Measurements from ENCODE around the gene PHACTR1. TPM values are rescaled to one million over a fixed set of nuclear protein-coding genes. Genes with fewer than 3 reads are reported as not detected.
"Not testable (repeated sequence)": the region's sequence is repeated elsewhere in the genome, so short reads cannot be mapped to it uniquely, and the experiment has no call there.

PHACTR1 gene
- total RNA-seq, 2 donors from 2014 or later: 2.8 to 6.3 TPM

DNA sequence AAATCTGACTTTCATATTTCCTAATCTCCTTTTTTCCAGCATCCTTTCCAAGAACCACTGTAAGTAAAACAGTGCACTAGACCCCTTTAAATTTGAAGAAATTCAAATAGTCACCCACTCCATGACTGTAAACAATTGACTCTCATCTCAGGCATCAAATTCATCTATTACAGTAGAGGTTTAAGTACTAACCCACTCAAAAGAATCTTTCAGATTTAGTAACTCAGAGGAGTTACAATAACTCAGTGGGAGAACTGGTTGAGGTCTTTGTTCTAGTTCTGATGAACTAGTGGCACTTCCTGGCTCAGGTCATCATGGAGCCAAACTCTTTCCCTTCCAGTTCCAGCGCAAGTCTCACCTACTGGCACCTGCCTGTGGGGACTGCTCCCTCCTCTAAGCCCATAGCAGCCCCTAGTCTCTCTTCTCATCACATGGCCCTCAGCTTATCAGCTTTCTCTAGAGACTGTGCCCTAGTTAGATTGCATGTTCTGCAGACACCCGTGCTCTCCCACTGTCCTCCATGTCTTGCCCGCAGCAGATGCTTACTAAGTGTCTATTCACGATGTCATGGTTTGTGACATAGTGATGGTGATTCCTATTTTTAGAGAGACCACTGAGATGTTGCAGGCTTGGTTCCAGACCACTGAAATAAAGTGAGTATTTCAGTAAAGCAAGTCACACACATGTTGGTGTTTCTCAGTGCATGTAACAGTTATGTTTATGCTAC lies 415.5 kb downstream of the PHACTR1 start:
- TF ChIP-seq, protein P1, sequence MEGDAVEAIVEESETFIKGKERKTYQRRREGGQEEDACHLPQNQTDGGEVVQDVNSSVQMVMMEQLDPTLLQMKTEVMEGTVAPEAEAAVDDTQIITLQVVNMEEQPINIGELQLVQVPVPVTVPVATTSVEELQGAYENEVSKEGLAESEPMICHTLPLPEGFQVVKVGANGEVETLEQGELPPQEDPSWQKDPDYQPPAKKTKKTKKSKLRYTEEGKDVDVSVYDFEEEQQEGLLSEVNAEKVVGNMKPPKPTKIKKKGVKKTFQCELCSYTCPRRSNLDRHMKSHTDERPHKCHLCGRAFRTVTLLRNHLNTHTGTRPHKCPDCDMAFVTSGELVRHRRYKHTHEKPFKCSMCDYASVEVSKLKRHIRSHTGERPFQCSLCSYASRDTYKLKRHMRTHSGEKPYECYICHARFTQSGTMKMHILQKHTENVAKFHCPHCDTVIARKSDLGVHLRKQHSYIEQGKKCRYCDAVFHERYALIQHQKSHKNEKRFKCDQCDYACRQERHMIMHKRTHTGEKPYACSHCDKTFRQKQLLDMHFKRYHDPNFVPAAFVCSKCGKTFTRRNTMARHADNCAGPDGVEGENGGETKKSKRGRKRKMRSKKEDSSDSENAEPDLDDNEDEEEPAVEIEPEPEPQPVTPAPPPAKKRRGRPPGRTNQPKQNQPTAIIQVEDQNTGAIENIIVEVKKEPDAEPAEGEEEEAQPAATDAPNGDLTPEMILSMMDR (conservative IDR thresholded peaks at IDR 0.05): no peak
- no peak overlapping the region for H3K4me3 ChIP-seq (ENCODE audit: low read length)
- WGBS, 2 experiments (ENCODE audit: insufficient coverage in 1 of 2, insufficient read length in 1 of 2): 93 to 95% methylated on average over 3 to 4 of the region's 4 CpGs
- peaks cover 6% of the 10 kb centered on the region for H3K9me3 ChIP-seq (ENCODE audit: control insufficient read depth, low read length)
- peaks cover 3% of the 10 kb centered on the region for H3K36me3 Mint-ChIP-seq (ENCODE audit: low read depth)
- H3K9ac ChIP-seq (ENCODE audit: extremely low read depth, low read length, poor library complexity, severe bottlenecking): no peak overlapping the region
- H3K4me3 Mint-ChIP-seq: no peak overlapping the region
- peaks cover 24% of the 10 kb centered on the region for H3K4me1 Mint-ChIP-seq
- H3K36me3 ChIP-seq (ENCODE audit: control insufficient read depth, insufficient read depth, low read length): no peaks in the 10 kb centered on the region
- H3K27me3 Mint-ChIP-seq (ENCODE audit: insufficient read depth): peaks cover 14% of the 10 kb centered on the region
- DNase-seq: no peak
- H3K27me3 ChIP-seq (ENCODE audit: control insufficient read depth, insufficient read depth, low read length, poor library complexity, severe bottlenecking): no peaks in the 10 kb centered on the region
- no peak overlapping the region for H3K27ac Mint-ChIP-seq
- peaks cover 16% of the 10 kb centered on the region for H3K9me3 Mint-ChIP-seq
- H3K4me1 ChIP-seq (ENCODE audit: control insufficient read depth, insufficient read depth, low read length): no peaks in the 10 kb centered on the region
- no peak overlapping the region for H3K27ac ChIP-seq (ENCODE audit: low read depth, low read length)

DNA sequence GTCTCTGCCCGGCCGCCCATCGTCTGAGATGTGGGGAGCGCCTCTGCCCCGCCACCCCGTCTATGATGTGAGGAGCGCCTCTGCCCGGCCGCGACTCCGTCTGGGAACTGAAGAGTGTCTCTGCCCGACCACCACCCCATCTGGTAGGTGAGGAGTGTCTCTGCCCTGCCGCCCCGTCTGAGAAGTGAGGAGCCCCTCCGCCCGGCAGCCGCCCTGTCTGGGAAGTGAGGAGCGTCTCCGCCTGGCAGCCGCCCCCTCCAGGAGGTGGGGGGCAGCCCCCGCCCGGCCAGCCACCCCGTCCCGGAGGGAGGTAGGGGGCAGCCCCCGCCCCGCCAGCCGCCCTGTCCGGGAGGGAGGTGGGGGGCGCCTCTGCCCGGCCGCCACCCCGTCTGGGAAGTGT lies 417.3 kb downstream of the PHACTR1 start:
- peaks cover 14% of the 10 kb centered on the region for H3K27me3 Mint-ChIP-seq (ENCODE audit: insufficient read depth)
- H3K9ac ChIP-seq (ENCODE audit: extremely low read depth, low read length, poor library complexity, severe bottlenecking): not testable (repeated sequence)
- 95 to 100% methylated on average over 2 to 32 of the region's 32 CpGs for whole genome bisulfite sequencing, 2 experiments (ENCODE audit: insufficient coverage in 1 of 2, insufficient read length in 1 of 2)

DNA sequence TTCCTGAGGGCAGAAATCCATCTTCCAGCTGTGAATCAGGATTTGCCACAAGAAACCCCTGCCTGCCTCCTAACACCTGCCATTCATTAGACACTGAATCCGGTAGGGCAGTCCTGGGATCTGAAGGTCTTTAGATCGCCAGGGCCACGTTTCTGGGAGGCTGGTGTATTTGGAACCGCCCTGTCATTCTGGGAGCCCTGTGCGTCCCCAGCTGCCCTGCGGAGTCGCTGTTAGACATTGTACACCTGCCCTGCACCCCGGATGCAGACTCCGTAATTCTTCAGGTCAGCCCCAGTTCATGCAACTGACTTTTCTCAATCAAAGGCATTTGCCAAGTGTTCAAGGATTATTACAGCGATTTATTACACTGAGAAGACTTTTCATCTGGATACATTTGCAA lies 418.6 kb downstream of the PHACTR1 start:
- H3K27me3 Mint-ChIP-seq (ENCODE audit: insufficient read depth): peaks cover 14% of the 10 kb centered on the region

More for the DNA sequence above, 417.3 kb downstream of the PHACTR1 start:
- H3K9me3 Mint-ChIP-seq: peaks cover 16% of the 10 kb centered on the region
- H3K36me3 Mint-ChIP-seq (ENCODE audit: low read depth); H3K27ac ChIP-seq (ENCODE audit: low read depth, low read length); H3K36me3 ChIP-seq (ENCODE audit: control insufficient read depth, insufficient read depth, low read length); H3K4me3 ChIP-seq (ENCODE audit: low read length); H3K27ac Mint-ChIP-seq; H3K4me1 ChIP-seq (ENCODE audit: control insufficient read depth, insufficient read depth, low read length); H3K4me3 Mint-ChIP-seq; H3K9me3 ChIP-seq (ENCODE audit: control insufficient read depth, low read length); DNase-seq; H3K27me3 ChIP-seq (ENCODE audit: control insufficient read depth, insufficient read depth, low read length, poor library complexity, severe bottlenecking): not testable (repeated sequence)
- peaks cover 20% of the 10 kb centered on the region for H3K4me1 Mint-ChIP-seq

More for the DNA sequence above, 418.6 kb downstream of the PHACTR1 start:
- H3K27ac ChIP-seq (ENCODE audit: low read depth, low read length): no peak overlapping the region
- TF ChIP-seq, protein P1 (conservative IDR thresholded peaks at IDR 0.05): no peak
- no peaks in the 10 kb centered on the region for H3K27me3 ChIP-seq (ENCODE audit: control insufficient read depth, insufficient read depth, low read length, poor library complexity, severe bottlenecking)
- H3K9me3 Mint-ChIP-seq: peaks cover 16% of the 10 kb centered on the region
- peaks cover 6% of the 10 kb centered on the region for H3K9me3 ChIP-seq (ENCODE audit: control insufficient read depth, low read length)
- no peak overlapping the region for H3K27ac Mint-ChIP-seq
- no peak overlapping the region for H3K9ac ChIP-seq (ENCODE audit: extremely low read depth, low read length, poor library complexity, severe bottlenecking)
- DNase-seq: peak; percentile 50
- H3K4me3 ChIP-seq (ENCODE audit: low read length): no peak overlapping the region
- peaks cover 3% of the 10 kb centered on the region for H3K36me3 Mint-ChIP-seq (ENCODE audit: low read depth)
- H3K4me3 Mint-ChIP-seq: no peak overlapping the region
- H3K4me1 Mint-ChIP-seq: peaks cover 16% of the 10 kb centered on the region
- no peaks in the 10 kb centered on the region for H3K4me1 ChIP-seq (ENCODE audit: control insufficient read depth, insufficient read depth, low read length)
- 74 to 82% methylated on average over 7 to 10 of the region's 10 CpGs for WGBS, 2 experiments (ENCODE audit: insufficient coverage in 1 of 2, insufficient read length in 1 of 2)
- no peaks in the 10 kb centered on the region for H3K36me3 ChIP-seq (ENCODE audit: control insufficient read depth, insufficient read depth, low read length)
